ENCODE results near the gene DHX34.
"Not testable (repeated sequence)": the region's sequence is repeated elsewhere in the genome, so short reads cannot be mapped to it uniquely, and the experiment has no call there.

Gene DHX34

GRCh38 chr19:47331490-47331889, 17.6 kb upstream of the DHX34 start:
- no peak for DNase-seq (ENCODE audit: low read depth in 3 of 3)

DNA sequence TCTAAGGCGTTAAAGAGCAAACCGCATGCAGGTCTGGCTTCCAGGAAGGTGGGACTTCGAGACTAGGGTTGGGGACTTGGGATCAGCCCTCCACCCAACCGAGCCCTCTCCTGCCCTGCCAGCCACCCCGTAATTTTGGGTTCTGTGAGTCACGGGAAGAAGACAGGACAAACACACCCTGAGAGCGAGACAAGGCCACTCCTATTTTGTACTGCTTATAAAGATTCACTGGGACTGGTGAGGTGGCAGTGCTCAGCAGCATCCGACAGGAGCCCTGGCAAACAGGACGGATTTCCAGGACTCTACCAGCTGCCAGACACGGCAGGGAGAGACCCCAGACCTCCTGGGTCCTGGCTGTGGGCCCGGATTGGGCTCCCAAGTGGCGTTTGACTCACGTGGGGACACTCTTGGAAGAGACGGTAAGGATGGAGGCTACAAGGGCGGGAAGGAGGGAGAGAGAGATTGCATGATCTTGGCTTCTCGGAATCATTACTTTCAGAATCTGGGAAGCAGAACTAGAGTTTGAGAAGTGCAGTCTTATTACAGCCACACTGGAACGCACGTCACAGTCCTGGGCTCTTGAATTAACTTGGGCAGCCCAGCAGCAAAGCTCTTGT, 17.1 kb upstream of the DHX34 start, which contains the start of gene C5AR2:
Gene C5AR2 (plus strand): TSS at position 245 of the 617 bp plus-strand sequence. CDS start 8,625 bp downstream, outside the sequence.
- DNase-seq (ENCODE audit: low read depth in 3 of 3): no peak

GRCh38 chr19:47336765-47337718, 12.1 kb upstream of the DHX34 start:
- not testable (repeated sequence) for DNase-seq (ENCODE audit: low read depth in 3 of 3)

DNA sequence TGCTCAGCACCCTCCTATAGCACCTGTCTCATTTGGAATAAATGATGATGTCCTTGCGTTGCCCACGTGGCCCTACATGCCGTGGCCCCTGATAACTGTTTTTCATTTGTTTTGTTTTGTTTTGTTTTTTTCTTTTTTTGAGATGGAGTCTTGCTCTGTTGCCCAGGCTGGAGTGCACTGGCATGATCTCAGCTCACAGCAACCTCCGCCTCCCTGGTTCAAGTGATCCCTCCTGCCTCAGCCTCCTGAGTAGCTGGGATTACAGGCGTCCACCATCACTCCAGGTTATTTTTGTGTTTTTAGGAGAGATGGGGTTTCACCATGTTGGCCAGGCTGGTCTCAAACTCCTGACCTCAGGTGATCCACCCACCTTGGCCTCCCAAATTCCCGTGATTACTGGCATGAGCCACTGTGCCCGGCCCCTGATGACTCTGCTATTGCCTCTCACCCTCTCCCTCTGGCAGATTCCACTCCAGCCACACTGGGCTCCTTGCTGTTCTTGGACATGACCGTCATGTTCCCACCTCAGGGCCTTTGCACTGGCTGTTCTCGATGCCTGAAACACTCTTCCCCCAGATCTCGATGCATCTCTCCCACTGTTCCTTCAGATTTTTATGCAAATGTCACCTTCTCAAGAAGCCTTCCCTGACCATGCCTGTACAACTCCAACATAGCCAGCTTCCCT, 9.8 kb upstream of the DHX34 start:
- no peak for DNase-seq (ENCODE audit: low read depth in 3 of 3)

GRCh38 chr19:47340477-47341208, 8.5 kb upstream of the DHX34 start:
- no peak for DNase-seq (ENCODE audit: low read depth in 3 of 3)

DNA sequence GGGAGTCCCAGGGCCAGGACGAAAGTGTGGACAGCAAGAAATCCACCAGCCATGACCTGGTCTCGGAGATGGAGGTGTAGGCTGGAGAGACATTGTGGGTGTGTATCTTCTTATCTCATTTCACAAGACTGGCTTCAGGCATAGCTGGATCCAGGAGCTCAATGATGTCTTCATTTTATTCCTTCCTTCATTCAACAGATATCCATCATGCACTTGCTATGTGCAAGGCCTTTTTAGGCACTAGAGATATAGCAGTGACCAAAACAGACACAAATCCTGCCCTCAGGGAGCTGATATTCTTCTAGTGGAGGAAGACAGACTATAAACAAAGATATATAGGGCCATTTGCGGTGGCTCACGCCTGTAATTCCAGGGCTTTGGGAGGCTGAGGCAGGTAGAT, 7.4 kb upstream of the DHX34 start:
- no peak for DNase-seq (ENCODE audit: low read depth in 3 of 3)

- DNase-seq (ENCODE audit: low read depth in 3 of 3): no peak
Measured at GRCh38 chr19:47343194-47343802, 5.8 kb upstream of the DHX34 start.

- no peak for DNase-seq (ENCODE audit: low read depth in 3 of 3)
Measured at GRCh38 chr19:47344425-47344824, 4.7 kb upstream of the DHX34 start.

GRCh38 chr19:47346024-47346423, 3.1 kb upstream of the DHX34 start:
- DNase-seq (ENCODE audit: low read depth in 3 of 3): not testable (repeated sequence)

DNA sequence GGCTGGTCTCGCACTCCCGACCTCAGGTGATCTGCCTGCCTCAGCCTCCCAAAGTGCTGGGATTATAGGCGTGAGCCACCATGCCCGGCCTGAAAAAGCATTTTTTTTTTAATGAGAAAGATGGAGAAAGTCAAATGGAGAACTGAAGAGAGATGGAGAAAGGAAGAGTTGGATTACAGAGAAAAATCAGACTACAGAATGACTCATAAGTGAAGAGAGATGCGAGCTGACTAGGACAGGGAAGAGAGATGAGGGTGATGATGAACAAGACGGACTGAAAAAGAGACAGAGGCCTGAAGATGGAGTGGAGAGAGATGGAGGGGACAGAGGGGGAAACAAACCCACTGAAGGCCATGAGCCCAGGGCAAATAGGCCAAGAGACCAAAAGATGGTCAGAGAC, 1.5 kb downstream of the DHX34 start:
- DNase-seq (ENCODE audit: low read depth in 3 of 3): no peak

GRCh38 chr19:47351548-47351947, 2.4 kb downstream of the DHX34 start:
- DNase-seq (ENCODE audit: low read depth in 3 of 3): no peak

DNA sequence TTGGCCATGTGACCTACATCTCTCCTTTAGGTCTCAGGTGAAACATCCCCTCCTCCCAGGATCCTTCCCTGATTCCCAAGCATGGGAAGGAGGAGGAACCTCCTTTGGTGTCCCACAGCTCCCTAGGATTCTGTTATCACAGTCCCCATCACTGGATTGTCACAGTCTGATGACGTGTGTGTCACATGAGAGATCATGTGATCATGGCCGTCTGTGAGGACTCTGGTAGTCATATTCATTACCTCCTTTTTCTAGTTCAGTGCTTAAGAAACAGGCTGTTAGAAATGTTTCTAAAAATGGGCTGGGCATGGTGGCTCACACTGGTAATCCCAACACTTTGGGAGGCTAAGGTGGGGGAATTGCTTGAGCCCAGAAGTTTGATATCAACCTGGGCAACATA, 3.0 kb downstream of the DHX34 start:
- DNase-seq (ENCODE audit: low read depth in 3 of 3): no peak

- no peak for DNase-seq (ENCODE audit: low read depth in 3 of 3)
Measured at GRCh38 chr19:47353307-47353712, 4.2 kb downstream of the DHX34 start.

- no peak for DNase-seq (ENCODE audit: low read depth in 3 of 3)
Measured at GRCh38 chr19:47356900-47357299, 7.8 kb downstream of the DHX34 start.

DNA sequence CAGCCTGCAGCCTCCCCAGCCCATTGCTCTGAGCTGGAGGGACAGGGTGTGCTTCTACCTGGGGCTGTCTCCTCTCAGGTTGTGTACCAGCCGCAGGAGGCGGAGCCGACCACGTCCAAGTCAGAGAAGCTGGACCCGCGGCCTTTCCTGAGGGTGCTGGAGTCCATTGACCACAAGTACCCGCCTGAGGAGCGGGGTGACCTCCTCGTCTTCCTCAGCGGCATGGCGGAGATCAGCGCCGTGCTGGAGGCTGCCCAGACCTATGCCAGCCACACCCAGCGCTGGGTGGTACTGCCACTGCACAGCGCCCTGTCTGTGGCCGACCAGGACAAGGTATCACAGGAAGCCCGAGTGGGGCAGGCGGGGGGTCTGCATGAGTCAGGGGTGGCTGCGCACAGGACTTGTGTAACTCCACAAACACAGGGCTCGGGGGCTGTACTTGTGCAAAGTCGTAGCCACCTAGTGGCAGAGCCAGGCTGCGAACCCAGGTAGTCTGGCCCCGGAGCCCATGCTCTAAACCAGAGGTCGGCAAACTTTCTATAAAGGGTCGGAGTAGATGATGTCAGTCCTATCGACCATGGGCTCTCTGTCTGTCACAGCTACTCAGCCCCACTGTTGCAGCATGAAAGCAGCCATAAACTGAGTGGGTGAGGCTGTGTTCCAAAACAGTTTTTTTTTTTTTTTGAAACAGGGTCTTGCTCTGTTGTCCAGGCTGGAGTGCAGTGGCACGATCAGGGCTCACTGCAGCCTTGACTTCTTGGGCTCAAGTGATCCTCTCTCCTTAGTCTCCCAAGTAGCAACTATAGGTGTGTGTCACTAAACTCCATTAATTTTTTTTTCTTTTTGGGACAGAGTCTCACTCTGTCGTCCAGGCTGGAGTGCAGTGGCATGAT, 8.9 kb downstream of the DHX34 start:
- DNase-seq (ENCODE audit: low read depth in 3 of 3): no peak

GRCh38 chr19:47358936-47359335, 9.8 kb downstream of the DHX34 start:
- DNase-seq (ENCODE audit: low read depth in 3 of 3): no peak

DNA sequence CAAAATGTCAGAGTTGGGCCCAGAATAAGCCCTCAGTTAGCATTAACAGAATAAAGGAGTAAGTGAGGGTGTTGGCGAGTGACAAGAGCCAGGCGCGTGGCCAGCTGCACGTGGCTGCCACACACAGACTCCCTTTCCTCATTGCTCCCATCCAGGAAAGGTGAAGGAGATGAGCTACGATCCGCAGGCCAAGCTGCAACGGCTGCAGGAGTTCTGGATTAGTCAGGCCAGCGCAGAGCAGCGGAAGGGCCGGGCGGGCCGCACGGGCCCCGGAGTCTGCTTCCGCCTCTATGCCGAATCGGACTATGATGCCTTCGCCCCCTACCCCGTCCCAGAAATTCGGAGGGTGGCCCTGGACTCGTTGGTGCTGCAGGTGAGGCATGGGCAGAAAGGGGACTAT, 13.2 kb downstream of the DHX34 start:
- no peak for DNase-seq (ENCODE audit: low read depth in 3 of 3)

DNA sequence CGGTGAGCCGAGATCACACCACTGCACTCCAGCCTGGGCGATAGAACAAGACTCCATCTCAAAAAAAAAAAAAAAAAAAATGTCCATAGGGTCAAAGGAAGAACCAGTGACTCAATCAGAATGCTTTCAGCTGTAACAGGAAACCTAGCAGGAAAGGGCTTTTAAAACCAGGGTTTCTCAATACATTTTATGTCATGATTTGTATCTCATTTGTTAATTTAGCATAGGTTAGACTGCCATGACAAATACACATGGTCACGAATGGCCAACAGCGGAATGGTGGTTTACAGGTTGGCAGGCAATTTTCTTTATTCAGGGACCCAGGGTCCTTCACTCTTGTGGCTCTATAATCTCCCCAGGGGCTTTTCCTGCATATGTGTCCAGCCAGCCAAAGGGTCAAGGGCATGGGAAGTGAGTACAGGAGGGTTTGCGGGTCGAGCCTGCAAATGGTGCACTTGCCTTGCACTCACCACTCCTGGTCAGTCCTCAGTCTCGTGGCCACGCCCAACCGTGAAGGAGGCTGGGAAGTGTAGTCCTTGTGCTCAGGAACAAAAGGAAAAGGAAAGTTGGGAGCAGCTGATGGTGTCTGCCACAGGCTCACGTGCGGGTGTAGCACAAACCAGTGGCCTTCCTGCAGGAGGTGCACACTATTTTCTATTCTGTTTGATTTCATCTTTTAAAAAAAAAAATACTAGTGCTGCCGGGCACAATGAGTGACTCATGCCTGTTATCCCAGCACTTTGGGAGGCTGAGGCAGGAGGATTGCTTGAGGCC, 14.8 kb downstream of the DHX34 start:
- no peak for DNase-seq (ENCODE audit: low read depth in 3 of 3)

DNA sequence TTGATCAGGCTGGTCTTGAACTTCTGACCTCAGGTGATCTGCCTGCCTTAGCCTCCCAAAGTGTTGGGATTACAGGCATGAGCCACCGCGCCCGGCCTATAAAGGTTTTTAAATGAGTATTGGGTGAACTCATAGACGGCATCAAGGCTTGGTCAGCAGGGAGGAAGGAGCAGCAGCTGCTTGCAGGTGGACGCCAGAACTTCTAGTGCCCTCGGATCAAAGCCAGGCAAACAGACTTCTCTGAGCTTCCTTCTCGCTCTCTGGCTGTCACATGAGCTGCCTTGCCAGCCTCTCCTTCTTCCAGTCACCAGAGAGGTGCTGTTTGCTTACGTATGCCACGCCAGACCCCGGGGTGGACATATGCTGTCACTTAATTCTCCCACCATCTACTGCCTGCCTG, 16.3 kb downstream of the DHX34 start:
- not testable (repeated sequence) for DNase-seq (ENCODE audit: low read depth in 3 of 3)
